ENCODE results near the gene LAIR1.

Gene LAIR1

GRCh38 chr19:54309811-54310210, 54.9 kb downstream of the LAIR1 start:
- TF ChIP-seq, protein P1, sequence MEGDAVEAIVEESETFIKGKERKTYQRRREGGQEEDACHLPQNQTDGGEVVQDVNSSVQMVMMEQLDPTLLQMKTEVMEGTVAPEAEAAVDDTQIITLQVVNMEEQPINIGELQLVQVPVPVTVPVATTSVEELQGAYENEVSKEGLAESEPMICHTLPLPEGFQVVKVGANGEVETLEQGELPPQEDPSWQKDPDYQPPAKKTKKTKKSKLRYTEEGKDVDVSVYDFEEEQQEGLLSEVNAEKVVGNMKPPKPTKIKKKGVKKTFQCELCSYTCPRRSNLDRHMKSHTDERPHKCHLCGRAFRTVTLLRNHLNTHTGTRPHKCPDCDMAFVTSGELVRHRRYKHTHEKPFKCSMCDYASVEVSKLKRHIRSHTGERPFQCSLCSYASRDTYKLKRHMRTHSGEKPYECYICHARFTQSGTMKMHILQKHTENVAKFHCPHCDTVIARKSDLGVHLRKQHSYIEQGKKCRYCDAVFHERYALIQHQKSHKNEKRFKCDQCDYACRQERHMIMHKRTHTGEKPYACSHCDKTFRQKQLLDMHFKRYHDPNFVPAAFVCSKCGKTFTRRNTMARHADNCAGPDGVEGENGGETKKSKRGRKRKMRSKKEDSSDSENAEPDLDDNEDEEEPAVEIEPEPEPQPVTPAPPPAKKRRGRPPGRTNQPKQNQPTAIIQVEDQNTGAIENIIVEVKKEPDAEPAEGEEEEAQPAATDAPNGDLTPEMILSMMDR (IDR thresholded peaks at IDR 0.05) = no peak

DNA sequence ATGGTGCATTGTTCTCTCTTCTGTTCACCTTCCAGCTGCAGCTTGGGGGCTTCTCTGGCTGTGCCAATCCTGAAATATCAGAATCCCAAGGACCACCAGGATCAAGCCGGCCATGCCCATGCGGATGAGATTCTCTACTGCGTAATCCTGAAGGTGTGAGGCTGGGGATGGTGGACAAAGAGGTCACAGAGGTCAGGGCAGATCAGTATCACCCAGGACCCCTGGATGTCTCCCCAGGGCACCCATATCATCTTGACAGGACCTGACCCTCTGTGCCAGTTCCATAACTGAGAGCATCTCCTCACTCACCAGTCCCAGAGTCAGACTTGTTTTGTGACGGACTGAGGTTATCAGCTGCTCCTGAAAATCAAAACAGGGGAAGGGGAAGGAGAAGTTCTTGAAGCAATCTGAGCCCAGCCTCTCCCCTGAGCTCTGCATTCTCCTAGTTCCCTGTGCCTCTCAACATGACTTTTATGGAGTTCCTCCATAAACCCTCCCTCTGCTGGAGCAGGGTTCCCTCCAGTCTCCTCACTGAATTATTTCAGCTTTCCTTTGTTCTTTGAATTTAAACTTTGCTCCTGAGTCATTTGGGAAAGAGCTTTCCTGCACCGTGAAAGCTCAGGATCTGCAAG, 57.2 kb downstream of the LAIR1 start:
- TF ChIP-seq, protein P1 (IDR thresholded peaks at IDR 0.05) = no peak

DNA sequence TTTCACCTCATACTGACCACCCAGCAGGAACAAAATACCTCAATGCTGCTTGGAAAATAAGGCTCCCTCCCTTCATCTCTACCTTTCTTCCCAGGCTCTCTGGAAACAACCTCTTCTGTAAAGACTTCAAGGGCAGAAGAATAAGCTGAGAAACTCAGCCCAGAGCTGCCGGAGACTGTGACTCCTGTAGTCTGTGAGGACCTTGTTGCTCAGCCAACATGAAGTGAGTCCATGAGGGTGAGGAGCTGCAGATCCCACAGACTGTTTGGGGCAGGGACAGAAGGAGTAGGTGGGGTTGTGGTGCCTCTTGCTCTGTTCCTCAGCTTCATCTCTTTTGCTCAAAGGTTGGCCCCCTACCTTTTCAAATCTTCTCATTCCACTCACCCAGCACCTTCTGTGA, 59.6 kb downstream of the LAIR1 start:
- TF ChIP-seq, protein P1 (IDR thresholded peaks at IDR 0.05) = no peak

DNA sequence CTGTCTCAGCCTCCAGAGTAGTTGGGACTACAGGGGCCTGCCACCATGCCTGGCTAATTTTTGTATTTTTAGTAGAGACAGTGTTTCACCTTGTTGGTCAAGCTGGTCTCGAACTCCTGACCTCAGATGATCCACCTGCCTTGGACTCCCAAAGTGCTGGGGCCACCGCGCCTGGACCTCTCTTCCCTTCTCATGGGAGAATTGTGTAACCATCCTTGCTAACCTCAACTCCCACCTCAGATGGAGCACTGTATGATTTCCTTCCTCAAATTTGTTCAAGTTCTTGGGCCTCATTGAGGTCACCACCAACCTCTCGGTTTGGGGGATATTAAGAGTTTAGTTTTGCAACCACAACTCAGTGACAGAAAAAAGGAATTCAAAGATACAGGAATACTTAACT, 62.5 kb downstream of the LAIR1 start:
- TF ChIP-seq, protein P1 (IDR thresholded peaks at IDR 0.05) = no peak

Measured in LNCAP (cell line).